HG03469 (cell line): ENCODE data around the gene PLXNA2.

Experiments
- ATAC-seq: cut with Tn5 transposase; IDR thresholded peaks from one replicate; pipeline ENCODE4 v1.9.1; 2021; ENCODE audit warnings: mild to moderate bottlenecking, moderate library complexity, moderate number of reproducible peaks; ENCODE audit not compliant: unreplicated experiment

PLXNA2 gene

DNA sequence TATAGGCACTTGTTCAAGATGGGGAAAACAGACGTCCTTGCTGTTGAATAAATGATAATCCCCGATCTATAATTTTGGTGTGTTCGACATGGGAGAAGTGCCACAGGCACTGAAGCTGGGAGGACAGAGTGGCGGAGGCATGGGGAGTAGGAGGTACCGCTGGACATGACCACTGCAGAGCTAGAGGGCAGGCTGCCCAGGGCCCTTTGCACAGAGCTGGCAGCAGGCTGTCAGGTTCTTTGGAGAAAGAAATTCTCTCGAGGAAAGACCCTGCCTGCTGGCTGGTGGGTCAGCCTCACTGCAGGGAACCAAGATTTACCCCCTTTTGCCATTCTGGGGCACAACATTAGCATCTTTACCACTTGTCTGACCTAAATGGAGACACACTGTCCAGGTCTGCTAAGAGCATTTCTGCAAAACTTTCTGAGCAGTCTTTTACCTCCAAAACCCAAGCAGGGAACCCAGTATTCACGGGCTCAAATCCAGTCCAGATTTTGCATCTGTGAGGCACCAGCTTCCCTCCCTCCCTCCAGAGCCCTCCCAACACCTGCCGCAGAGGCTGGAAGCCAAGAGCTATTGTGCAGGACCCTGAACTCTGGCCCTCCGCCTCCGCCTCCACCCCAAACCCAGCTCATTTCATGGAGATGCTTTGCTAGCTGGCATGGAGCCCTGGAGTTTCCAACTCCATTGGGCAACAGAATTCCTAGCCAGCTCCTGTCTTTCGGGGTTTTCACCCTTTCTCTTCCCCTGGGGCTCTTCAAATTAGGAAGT is 142.3 kb downstream of the PLXNA2 start:
- ATAC-seq: no peak

DNA sequence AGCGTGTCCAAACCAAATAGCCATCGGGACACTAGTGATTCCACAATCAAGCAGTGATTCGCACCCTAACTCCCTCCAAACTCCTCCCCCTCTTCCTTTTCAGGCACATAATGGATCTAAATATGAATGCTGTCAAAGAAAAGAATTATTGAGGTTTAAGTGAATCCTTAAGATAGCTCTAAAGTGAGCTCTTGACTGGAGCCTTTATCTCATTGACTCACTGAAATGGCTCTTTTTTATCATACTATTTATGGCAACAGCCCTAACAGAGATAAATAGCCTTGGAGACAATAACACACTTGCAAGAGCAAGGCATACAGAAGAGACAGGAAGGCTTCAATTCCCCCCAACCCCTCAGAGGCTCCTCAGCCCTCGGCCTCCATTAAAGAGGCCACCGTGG is 143.3 kb downstream of the PLXNA2 start:
- no peak for ATAC-seq

DNA sequence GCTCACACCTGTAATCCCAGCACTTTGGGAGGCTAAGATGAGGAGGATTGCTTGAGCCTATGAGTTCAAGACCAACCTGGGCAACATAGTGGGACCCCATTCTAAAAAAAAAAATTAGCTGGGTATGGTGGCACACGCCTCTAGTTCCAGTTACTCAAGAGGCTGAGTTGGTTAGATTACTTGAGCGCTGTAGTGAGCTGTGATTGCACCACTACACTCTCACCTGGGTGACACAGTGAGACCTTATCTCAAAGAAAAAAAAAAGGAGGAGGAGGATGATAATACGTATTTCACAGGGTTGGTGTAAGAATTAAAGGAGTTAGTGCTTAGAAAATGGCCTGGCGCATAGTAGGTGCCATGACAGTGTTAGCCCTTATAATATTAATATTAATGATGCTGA is 144.1 kb downstream of the PLXNA2 start:
- ATAC-seq: no peak

DNA sequence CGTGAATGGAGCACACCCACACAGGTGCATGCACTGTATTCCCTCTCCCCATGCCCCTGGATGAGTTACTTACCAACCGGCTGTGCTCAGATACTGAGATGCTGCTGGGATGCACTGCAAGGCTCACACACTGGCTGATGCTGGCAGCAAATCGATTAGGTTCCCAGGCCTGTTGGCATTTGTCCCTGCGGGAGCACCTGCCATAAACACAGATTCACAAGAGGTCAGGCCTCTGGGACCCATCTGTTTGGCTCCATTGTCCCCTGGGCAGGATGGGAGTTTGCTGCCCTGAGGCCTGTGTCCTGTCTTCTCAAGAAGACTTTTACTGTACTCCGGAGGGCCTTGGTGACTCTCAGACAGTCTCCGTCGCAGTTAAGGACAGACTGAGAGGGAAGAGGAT is 145.4 kb downstream of the PLXNA2 start:
- no peak for ATAC-seq

DNA sequence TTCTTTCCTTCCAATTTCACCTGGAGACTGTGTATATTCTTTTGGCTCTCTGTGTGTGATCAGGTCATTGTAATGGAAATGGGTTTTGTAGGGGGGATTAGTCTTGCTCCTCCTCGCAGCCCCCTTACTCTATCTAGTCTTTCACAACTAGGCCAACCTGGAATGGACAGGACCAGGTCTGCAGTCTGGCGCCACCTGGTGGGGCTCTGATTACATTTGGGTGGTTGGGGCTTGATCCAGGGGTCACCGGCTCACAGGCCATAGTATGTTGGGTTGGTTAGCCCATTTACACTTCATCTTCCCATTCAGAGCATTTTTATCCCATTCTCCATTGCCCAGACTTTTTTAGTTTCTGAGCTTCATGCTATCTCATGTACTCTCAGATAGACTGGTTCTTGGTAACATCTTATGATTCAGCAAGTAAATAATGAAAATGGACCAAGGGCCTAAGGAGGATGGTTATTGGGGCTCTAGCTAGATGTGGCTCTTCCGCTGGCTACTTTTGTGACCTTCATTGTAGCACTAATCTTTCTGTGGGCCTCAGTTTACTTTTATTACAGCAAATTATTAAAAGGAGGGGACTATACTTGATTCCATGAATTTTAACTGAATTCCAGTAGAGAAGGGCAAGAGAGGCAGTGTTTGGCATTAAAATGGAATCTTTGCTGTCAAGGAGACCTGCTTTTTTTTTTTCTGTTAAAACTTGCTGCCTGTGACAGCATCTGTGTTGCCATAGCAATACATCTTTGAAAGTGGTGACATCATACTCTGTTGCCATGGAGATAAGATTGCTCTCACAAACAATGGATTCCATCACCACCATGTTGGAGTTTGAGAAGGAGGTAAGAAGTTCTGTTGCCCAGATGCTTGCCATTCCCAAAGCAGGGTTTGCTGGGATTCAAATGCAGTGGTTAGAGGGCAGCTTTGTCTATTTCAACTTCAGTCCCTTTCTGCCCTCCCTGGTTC is 150.1 kb downstream of the PLXNA2 start:
- no peak for ATAC-seq

DNA sequence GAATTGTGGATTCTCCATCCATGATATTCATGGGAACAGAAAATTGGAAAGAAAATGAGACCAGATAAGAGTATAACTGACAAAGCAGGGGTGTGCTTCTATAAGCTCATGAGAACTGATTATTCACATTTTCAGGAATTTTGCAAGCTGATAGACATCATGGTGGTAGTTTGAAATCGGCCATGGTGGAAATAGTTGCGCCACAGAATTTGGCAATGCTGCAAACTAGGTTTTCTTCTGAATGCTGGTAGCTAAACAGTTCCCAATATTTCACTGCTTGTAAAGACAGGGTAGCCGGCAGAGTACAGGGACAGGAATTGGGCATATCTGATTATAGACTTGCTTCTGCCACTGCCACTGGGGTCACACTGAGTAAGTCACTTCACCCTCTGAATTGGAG is 151.1 kb downstream of the PLXNA2 start:
- ATAC-seq: no peak

DNA sequence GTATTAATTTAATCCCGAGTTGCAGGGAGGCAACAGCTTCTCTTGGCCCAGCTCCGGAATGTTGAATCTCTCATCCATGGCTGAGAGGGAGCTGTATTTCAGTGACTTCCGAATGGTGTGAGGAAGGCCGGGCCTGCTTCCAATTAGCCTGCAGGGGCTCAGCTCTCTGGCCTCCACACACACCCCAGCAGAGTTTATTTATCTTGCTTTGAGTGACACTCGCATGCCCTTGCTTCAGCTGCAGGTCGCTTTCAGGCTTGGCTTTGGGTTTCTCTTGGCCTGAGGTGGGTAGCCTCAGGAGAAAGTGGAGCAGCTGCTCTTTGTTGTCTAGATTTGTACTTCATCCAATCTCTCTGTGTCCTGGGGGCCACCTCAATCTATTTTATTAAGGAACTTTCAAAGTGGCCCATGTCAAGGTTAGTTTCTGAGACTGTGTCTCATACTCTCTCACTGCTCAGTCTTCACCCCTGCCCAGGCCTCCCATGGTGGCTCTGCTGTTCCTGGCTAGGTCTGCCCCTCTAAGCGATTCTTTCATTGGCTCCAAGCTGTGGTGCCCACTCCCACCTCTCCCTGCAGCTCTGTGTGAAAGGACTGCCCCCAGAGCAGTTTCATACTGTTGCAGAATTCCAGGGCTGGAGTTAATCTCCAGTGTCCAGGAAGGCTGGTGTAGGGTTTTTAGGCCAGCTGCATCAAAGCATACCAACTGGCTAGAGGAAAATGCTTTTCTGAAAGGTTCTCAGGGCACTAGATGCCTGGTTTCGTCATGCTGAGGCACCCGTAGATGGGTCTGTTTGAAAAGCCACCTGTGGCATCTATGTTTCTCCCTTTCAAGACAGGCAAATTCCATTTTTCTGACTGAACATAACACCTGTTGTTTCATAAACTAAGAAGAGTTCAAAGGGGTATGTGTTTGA is 153.5 kb downstream of the PLXNA2 start:
- no peak for ATAC-seq

DNA sequence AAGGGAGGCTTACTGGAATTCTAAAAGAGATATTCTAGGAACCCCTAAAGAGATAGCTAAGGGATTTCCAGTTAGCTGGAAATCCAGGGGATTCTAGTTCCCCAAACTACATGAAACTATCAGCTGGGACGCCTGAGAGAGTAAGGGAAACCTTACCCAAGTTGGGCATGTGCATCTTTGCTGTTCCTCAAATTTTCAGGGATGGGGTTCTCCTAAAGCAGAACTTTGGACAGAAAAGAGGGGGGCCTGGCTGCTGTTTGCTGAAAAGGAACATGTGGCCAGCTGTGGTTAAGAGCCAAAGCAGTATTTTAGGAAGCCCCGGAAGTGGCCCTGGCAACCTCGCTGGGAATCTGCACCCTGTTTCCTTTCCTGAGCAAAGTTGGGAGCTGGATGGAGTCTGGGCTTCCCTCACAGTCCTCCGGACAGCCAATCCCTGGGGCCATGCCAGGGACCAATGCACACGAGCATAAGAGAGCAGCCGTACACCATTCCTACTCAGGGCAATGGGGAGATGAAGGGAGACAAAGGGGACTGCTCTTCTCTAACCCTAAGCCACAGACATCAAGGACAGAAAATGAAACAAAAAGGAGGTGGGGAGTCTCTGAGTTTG is 154.3 kb downstream of the PLXNA2 start:
- no peak for ATAC-seq

DNA sequence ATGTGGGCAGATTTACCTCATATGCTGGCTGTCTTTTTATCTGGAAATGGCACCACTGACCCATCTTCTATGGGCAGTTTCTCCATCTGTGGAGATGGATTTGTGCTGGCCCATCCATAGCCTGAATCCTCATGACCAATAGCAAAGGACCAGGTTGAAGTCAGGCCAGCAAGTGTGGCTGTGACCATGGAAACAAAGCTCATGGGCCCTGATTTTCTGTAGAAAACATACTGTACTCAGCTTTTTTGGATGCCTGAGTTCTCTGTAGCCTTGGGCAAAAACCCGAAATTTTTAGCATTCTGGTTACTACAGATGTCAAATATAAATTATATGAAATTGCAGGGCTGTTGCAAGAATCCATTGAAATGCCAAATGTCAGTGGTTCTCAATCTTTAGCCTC is 155.0 kb downstream of the PLXNA2 start:
- ATAC-seq: no peak

DNA sequence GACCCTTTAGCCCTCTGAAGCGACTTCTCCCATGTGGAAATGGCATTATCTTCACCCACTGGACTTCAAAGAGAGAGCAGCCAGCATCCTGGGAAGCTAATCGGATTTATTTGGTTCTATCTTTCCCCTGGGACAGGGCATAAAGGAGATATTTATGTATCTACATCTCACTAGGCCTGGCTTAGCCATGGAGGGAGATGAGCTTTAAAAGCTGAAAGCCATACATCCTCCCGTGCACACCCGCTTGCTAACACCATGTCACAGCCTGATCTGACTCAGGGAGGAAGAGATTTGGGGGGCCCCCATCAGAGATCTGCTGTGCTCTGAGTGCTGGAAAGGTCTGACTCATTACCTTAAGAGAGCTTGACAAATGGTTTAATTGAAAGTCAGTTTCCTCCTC is 155.9 kb downstream of the PLXNA2 start:
- no peak for ATAC-seq

DNA sequence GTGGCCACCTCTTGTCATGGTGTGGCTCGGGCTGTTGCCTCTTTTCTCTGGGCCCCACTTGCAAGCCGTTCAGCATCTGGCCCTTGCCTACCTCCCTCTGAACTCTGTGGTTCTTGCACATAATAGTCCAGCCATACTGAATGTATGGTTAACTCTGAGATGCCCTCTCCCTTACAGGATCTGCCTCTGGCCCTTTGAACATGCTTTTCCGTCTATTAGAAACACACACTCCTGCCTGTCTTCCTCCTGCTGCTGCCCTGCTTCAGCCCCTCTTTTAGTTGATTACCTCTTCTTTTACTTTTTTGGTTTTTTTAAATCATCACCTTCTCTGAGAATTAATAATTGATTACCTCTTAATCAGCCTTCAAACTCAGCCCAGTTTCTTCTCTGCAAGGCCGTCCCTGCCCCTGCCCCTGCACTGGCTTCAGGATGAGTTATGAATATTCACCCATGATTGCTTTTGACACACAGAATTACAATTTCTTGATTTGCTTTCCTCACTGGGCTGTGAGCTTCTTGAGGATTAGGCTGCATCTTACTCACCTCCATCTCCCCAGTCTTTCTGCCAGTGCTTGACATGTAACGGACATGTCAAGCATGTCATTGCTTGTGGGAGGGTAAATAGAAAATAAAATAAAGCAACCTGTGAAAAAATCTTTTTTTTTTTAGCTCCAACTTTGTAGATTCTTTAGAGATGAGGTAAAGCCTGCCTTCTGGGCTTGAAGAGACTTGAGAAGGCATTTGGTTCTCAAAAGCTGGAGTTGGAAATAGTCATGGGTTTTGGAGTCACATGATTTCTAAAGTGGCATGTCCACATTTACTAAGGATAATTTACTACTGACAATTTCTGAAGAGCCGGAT is 158.3 kb downstream of the PLXNA2 start:
- ATAC-seq: no peak

DNA sequence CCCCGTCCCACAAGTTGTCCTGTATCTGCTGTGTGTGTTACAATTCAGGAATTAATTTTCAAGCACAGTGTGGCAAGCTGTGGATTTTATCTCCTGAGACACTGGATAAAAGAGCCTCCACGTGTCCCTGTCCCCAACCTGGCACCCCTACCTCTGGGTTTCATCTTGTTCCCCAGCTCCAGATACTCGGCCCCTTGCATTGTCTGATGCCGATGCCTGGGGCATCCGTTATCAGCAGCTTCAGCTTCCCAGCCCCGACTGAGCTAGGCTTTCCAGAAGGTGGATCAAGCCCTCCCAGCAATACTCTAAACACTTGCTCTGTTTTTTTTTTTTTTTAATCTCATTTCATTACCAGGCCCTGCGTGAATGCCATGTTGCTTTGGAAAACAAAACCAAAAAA is 159.4 kb downstream of the PLXNA2 start:
- no peak for ATAC-seq

DNA sequence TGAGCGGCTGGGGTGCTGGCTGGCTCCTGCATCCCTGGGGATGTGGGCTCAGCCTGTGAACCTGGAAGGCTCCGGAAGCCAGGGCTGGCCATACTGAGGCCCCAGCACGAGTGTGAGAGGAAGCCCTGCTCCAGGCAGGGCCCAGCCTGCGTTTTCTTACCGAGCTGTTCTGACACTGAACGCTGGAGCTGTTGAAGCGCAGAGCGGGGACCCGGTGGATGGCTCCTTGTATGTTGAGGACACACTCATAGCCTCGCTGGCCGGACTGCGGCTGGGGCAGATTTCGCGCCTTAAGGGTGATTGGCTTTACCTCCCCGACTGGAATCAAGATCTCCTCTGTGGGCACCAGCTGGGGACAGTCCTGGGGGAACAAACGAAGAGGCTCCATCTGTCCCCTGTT is 160.0 kb downstream of the PLXNA2 start:
- ATAC-seq: no peak

DNA sequence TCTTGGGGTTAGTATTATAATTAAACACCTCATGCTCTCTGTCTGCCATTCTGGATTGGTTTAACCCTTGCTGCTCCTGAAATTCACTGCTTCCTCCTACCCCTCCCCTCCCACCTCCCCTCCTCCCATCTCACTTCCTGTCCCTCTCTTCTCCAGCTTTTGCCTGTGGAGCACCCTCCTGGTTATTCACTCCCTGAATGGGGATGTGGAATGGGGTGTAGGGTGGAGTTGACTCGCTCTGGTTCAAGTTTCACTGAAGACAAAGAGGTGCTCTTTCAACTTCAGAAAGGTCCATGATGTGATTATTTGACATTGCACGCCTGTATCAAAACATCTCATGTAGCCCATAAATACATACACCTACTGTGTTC is 160.5 kb downstream of the PLXNA2 start:
- ATAC-seq: no peak

DNA sequence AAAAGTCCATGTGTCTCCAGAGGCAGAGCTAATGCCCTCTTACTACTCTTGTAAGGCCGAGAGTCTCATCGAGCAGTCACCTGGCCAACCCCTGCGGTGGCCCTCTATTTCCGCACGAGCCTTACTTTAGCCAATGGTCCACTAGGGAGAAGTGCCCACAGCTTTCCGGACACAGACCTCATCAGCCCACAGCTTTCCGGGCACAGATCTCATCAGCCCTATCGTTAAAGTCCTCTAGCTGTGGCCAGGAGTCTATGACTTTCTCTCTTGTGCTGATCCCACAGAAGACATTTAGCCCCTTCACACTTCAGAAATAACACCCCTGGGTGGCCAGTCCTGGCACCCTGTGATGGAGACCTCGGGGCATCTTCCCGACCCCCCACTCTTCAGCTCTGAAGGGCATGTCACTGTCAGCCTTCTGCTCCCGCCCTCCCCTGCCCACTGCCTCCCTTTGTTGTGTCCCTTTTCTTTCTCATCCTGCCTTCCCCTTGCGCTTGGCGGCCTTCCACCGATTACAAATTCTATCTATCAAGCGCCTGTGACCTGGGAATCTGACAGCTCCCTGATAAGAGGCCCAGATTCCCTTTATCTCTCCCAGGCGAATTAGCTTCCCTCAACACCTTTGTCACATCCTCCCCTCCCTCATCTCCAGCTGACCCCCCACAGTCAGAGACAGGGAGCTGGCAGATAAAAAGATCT is 161.0 kb downstream of the PLXNA2 start:
- no peak for ATAC-seq

DNA sequence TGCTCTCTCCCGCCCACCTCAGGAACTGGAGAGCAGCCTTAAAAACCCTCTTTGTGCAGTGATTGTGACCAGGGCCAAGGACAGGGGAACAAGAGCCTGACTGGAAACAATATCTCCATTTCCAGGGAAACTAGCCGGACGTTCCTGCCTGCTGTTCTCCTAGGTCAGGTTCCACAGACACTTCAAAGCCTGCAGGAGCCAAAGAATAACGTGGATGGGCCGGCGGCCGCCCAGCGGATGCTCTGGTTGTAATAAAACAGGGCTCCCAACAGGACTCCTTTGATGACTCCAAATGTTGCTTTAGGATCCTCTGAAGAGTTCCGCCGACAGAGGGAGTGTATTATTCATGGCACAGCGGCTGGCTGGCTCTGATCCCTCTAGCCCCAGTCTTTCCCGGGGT is 162.2 kb downstream of the PLXNA2 start:
- ATAC-seq: no peak

DNA sequence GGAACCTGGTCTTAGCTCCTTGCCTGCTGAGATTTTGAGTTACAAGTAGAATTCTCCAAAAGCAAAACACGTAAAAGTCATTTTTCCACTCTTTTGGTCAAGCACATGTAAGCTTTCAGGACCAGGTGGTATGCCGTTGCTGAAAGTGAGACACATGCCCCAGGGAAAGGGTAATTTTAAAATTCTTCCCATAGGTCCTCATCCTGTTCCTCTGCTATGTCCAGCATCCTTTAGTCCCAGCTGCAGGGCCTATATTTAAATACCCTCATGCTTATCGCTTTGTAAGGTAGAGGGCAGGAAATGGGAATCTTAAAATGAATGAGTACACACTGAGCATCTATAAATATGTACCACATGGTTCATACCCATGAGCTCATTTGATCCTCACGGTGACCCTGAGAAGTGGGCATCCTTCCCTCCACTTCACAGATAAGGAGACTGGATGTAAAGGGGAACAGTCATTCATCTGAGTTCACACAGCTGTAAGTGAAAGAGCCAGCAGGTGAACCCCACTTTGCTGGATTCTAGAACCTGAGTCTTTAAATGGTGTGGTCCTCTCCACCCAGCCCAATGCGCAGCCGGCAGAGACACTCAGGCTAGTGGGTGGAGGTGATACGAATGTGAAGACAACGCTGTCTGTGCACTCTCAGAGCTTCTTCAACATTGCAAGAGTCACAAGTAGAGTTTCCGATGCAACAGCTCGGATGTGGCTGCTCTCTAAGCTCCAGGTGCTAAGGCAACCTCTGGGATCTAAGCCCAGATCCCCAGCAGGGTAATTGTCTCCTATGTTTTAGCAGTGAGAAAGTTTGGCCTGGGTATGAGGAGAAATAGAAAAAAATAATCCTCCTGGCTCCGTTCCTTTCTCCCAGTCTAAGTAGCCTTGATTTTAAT is 163.5 kb downstream of the PLXNA2 start:
- ATAC-seq: no peak

DNA sequence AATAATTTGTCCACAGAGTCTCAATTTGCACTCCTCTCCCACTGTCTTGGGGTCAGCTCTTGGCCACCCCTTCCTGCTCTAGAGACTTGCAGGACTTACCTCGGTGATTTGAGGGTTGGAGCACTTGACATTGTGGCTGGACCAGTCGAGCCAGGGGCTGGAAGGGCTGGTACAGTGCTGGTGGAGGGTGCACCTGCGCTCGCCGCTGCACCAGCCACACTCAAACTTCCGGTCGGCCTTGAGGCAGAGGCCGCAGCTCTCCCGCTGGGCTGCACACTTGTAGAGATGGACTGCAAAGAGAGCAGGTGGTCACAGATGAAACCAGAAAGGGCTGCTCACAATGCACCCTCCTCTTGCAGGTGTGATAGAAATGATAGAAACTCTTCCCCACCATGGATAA is 165.0 kb downstream of the PLXNA2 start:
- ATAC-seq: no peak
